ENCODE results near the gene YLPM1.
A peak's percentile ranks its signal among the peaks of the same experiment; 100 is the strongest.

YLPM1 gene

GRCh38 chr14:74824997-74825396, 61.9 kb downstream of the YLPM1 start:
- TF ChIP-seq ZNF629 (tag by site-specific recombination; IDR thresholded peaks at IDR 0.05), result peak; percentile 52
- TF ChIP-seq ATF2 (tag by site-specific recombination; IDR thresholded peaks at IDR 0.05; ENCODE audit: low read depth), result no peak
- H3K27ac ChIP-seq (ENCODE audit: extremely low read depth, low read depth, low read length), result no peak overlapping the region
- H3K36me3 ChIP-seq (ENCODE audit: control insufficient read depth in 2 of 2, insufficient read depth in 1 of 2, low read length in 2 of 2), result peaks cover 35 to 58% of the 10 kb centered on the region in 2 experiments
- H3K4me1 ChIP-seq (ENCODE audit: control insufficient read depth, insufficient read depth, low read length), result 0 out of 2 replicates have a peak, but pooled peaks cover 4% of the 10 kb centered on the region
- H3K9me3 ChIP-seq (ENCODE audit: control insufficient read depth, insufficient read depth, low read depth, low read length), result no peaks in the 10 kb centered on the region
- H3K4me3 ChIP-seq (ENCODE audit: low read depth, low read length), result no peak overlapping the region
- CTCF ChIA-PET, result no interaction called here
- POLR2A ChIA-PET, result no interaction called here

GRCh38 chr14:74826574-74826973, 63.5 kb downstream of the YLPM1 start:
- ChIA-PET CTCF (interaction anchor here (0.6 kb wide), 1 partner anchor 17 kb away, joined by 3 read pairs; no protein-coding TSS in a partner anchor), POLR2A (no interaction called here)
- H3K27ac ChIP-seq (ENCODE audit: extremely low read depth, low read depth, low read length), result no peak overlapping the region

More at GRCh38 chr14:74826574-74826973, 63.5 kb downstream of the YLPM1 start:
- TF ChIP-seq ZNF391 (tag by site-specific recombination; IDR thresholded peaks at IDR 0.05; ENCODE audit: borderline replicate concordance, low read depth), result no peak
- no peak for TF ChIP-seq ZNF266 (tag by site-specific recombination; IDR thresholded peaks at IDR 0.05; ENCODE audit: low read depth)
- no peak for TF ChIP-seq REPIN1 (tag by site-specific recombination; IDR thresholded peaks at IDR 0.05; ENCODE audit: low read depth)
- TF ChIP-seq ZNF221 (tag by site-specific recombination; IDR thresholded peaks at IDR 0.05; ENCODE audit: borderline replicate concordance), result no peak
- no peak for TF ChIP-seq ZNF843 (tag by site-specific recombination; IDR thresholded peaks at IDR 0.05)
- TF ChIP-seq ZNF280D (tag by site-specific recombination; IDR thresholded peaks at IDR 0.05), result no peak
- TF ChIP-seq ZBTB1 (tag by site-specific recombination; IDR thresholded peaks at IDR 0.05), result no peak
- no peak for TF ChIP-seq PRDM4 (tag by site-specific recombination; IDR thresholded peaks at IDR 0.05)
- no peak for TF ChIP-seq PRDM6 (tag by site-specific recombination; IDR thresholded peaks at IDR 0.05)
- TF ChIP-seq ZNF518A (tag by site-specific recombination; conservative IDR thresholded peaks at IDR 0.05; ENCODE audit: low read depth), result no peak
- no peak for TF ChIP-seq ZNF138 (tag by site-specific recombination; IDR thresholded peaks at IDR 0.05; ENCODE audit: borderline replicate concordance)
- no peak for TF ChIP-seq ZBTB21 (tag by site-specific recombination; IDR thresholded peaks at IDR 0.05)
- no peak for TF ChIP-seq ZNF560 (tag by site-specific recombination; IDR thresholded peaks at IDR 0.05; ENCODE audit: borderline replicate concordance)
- TF ChIP-seq IKZF3 (tag by site-specific recombination; IDR thresholded peaks at IDR 0.05), result no peak
- TF ChIP-seq ZNF660 (tag by site-specific recombination; IDR thresholded peaks at IDR 0.05), result no peak
- Histone ChIP-seq H3K4me1 (ENCODE audit: control insufficient read depth, insufficient read depth, low read length) (0 out of 2 replicates have a peak, but pooled peaks cover 4% of the 10 kb centered on the region), H3K4me3 (ENCODE audit: low read depth, low read length) (no peak overlapping the region), H3K9me3 (ENCODE audit: control insufficient read depth, insufficient read depth, low read depth, low read length) (no peaks in the 10 kb centered on the region), H3K36me3 (ENCODE audit: control insufficient read depth in 2 of 2, insufficient read depth in 1 of 2, low read length in 2 of 2) (peaks cover 27 to 58% of the 10 kb centered on the region in 2 experiments; a peak in 2 of 3 replicates)

Data from HEK293 (cell line).